ENCODE results near the gene AGRP. TPM values are rescaled to one million over a fixed set of nuclear protein-coding genes. Genes with fewer than 3 reads are reported as not detected.

Gene AGRP
- total and polyA plus RNA-seq, 2 of the 4 experiments (the other 2 are of a cell fraction): not detected

DNA sequence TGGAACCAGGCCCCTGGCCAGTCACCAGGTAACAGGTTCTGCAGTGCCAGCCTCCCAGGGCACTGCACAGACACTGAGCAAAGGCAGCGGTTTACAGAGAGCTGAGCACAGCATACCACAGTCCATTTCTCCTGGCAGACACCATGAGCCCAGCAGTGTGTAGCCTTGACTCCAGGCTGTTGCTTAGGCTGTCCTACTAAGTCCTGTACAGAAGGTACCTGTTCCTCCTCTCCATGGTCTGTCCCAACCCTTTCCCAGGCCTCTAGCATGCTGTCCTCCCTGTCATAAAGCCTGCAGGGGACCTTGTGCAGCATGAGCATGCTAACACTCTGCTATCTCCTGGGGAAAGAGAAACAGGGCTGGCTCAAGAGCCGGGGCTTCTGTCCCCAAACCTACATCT, 22.4 kb downstream of the AGRP start:
- no CpG with 5 or more reads among the region's 2 CpGs for WGBS, 2 experiments (ENCODE audit: extremely low coverage in 2 of 2, insufficient read length in 1 of 2)
- ATAC-seq (ENCODE audit: low read depth): no peak
- H3K79me1 ChIP-seq (ENCODE audit: low read depth in 1 of 2, low read length in 2 of 2): peaks cover 23 to 96% of the 10 kb centered on the region in 2 experiments
- no peak overlapping the region for H2AK9ac ChIP-seq (replicated peaks; ENCODE audit: low read depth, low read length, poor library complexity)
- H3K4ac ChIP-seq (ENCODE audit: low read depth, low read length): no peak overlapping the region
- intact Hi-C loops (cut with micrococcal nuclease) (no loop called here), dilution Hi-C loops (cut with HindIII; ENCODE audit: low sequenced_read_pairs, unreplicated experiment) (no loop called here), in situ Hi-C loops (cut with MboI; ENCODE audit: low sequenced_read_pairs) (no loop called here)
- H3K27me3 ChIP-seq (ENCODE audit: control insufficient read depth, insufficient read depth, low read length): no peaks in the 10 kb centered on the region
- H3K4me3 ChIP-seq (ENCODE audit: insufficient read depth, low read depth, low read length): no peak overlapping the region
- H3K9ac ChIP-seq (ENCODE audit: low read depth, low read length): no peak overlapping the region
- H4K5ac ChIP-seq (ENCODE audit: low read depth, low read length): no peak overlapping the region
- H3K4me2 ChIP-seq (ENCODE audit: low read depth, low read length): no peak overlapping the region
- H3K18ac ChIP-seq (ENCODE audit: low read depth, low read length): no peak overlapping the region
- ChIA-PET POLR2A (ENCODE audit: unreplicated experiment) (no interaction called here), CTCF (no interaction called here)
- H2AK5ac ChIP-seq (ENCODE audit: low read depth, low read length): no peak overlapping the region
- no peak overlapping the region for H2BK5ac ChIP-seq (ENCODE audit: low read depth, low read length, poor library complexity, severe bottlenecking)
- H4K20me1 ChIP-seq (ENCODE audit: insufficient read depth, low read length): peaks cover 96% of the 10 kb centered on the region
- TF ChIP-seq MAZ (IDR thresholded peaks at IDR 0.05; ENCODE audit: borderline replicate concordance, low read depth, low read length): no peak
- no peak for TF ChIP-seq NFE2L2 (IDR thresholded peaks at IDR 0.05; ENCODE audit: low read depth, low read length)
- TF ChIP-seq CEBPB (IDR thresholded peaks at IDR 0.05; ENCODE audit: low read depth, low read length): no peak
- TF ChIP-seq MXI1 (IDR thresholded peaks at IDR 0.05; ENCODE audit: borderline replicate concordance, low read depth, low read length): no peak
- TF ChIP-seq, protein P1, sequence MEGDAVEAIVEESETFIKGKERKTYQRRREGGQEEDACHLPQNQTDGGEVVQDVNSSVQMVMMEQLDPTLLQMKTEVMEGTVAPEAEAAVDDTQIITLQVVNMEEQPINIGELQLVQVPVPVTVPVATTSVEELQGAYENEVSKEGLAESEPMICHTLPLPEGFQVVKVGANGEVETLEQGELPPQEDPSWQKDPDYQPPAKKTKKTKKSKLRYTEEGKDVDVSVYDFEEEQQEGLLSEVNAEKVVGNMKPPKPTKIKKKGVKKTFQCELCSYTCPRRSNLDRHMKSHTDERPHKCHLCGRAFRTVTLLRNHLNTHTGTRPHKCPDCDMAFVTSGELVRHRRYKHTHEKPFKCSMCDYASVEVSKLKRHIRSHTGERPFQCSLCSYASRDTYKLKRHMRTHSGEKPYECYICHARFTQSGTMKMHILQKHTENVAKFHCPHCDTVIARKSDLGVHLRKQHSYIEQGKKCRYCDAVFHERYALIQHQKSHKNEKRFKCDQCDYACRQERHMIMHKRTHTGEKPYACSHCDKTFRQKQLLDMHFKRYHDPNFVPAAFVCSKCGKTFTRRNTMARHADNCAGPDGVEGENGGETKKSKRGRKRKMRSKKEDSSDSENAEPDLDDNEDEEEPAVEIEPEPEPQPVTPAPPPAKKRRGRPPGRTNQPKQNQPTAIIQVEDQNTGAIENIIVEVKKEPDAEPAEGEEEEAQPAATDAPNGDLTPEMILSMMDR (conservative IDR thresholded peaks at IDR 0.05; ENCODE audit: low read depth, low read length): no peak
- TF ChIP-seq SMC3 (IDR thresholded peaks at IDR 0.05; ENCODE audit: low read depth, low read length): no peak
- TF ChIP-seq RAD21 (IDR thresholded peaks at IDR 0.05; ENCODE audit: low read length): no peak
- TF ChIP-seq FOS (IDR thresholded peaks at IDR 0.05; ENCODE audit: low read depth, low read length): no peak
- TF ChIP-seq ELK1 (IDR thresholded peaks at IDR 0.05; ENCODE audit: borderline replicate concordance, low read depth, low read length): no peak
- no peak for TF ChIP-seq CHD1 (IDR thresholded peaks at IDR 0.05; ENCODE audit: low read depth, low read length)
- TF ChIP-seq MAFK (IDR thresholded peaks at IDR 0.05; ENCODE audit: low read depth, low read length): no peak
- TF ChIP-seq RFX5 (IDR thresholded peaks at IDR 0.05; ENCODE audit: low read depth, low read length): no peak
- no peak for TF ChIP-seq POLR2A (IDR thresholded peaks at IDR 0.05; ENCODE audit: low read depth, low read length)
- no peak for TF ChIP-seq USF2 (IDR thresholded peaks at IDR 0.05; ENCODE audit: low read depth, low read length)
- TF ChIP-seq RCOR1 (IDR thresholded peaks at IDR 0.05; ENCODE audit: insufficient replicate concordance, low read length): no peak
- no peak for DNase-seq
- H4K8ac ChIP-seq (ENCODE audit: low read depth in 2 of 2, low read length in 2 of 2): no peak overlapping the region
- H2BK15ac ChIP-seq (ENCODE audit: low read depth, low read length): no peak overlapping the region
- no peak overlapping the region for H2AFZ ChIP-seq (replicated peaks; ENCODE audit: low read length, poor library complexity)
- H3K4me1 ChIP-seq (ENCODE audit: control insufficient read depth, insufficient read depth, low read length): peaks cover 31% of the 10 kb centered on the region
- no peak overlapping the region for H3K56ac ChIP-seq (ENCODE audit: extremely low read depth, insufficient read depth, low read length)
- peaks cover 15% of the 10 kb centered on the region for H3K9me1 ChIP-seq (ENCODE audit: insufficient read depth, low read length)
- peaks cover 6% of the 10 kb centered on the region for H3K36me3 ChIP-seq (ENCODE audit: control insufficient read depth, insufficient read depth, low read length)
- H4K91ac ChIP-seq (ENCODE audit: insufficient read depth, low read depth, low read length): no peak overlapping the region
- H3K14ac ChIP-seq (replicated peaks; ENCODE audit: low read depth, low read length): no peak overlapping the region
- no TSS peak for BruUV-seq (replicated peaks)
- no peak overlapping the region for H2BK20ac ChIP-seq (ENCODE audit: low read depth, low read length)
- no peak overlapping the region for H2BK120ac ChIP-seq (ENCODE audit: low read depth, low read length)
- no peak overlapping the region for H3K27ac ChIP-seq (ENCODE audit: insufficient read depth, low read length)
- no peaks in the 10 kb centered on the region for H3K9me3 ChIP-seq (ENCODE audit: control insufficient read depth, insufficient read depth, low read length)
- H3K23ac ChIP-seq (ENCODE audit: low read depth, low read length): no peak overlapping the region
